Lower leg skin (tissue), 4 donors: ENCODE data around the gene CDH23. TPM values are rescaled to one million over a fixed set of nuclear protein-coding genes. Genes with fewer than 3 reads are reported as not detected.

Experiments
- DNase-seq, 2 donors: peaks; one replicate each; pipeline ENCODE4 v3.0.0-alpha.2; 2019; ENCODE audit warnings: low spot score in 2 of 2
- H3K4me3 ChIP-seq: fragments of 200-600 bp; sonication (generic); 2 replicates; pipeline ENCODE4 v1.5.1; 2017; ENCODE audit warnings: mild to moderate bottlenecking, low read depth; ENCODE audit not compliant: poor library complexity, severe bottlenecking
- POLR2A ChIP-seq, 2 donors: fragments of 450-650 bp; IDR thresholded peaks; one replicate each; pipeline ENCODE4 v1.6.1; 2016 to 2017; ENCODE audit warnings: antibody characterized with exemption in 2 of 2, mild to moderate bottlenecking in 1 of 2, moderate library complexity in 1 of 2
- WGBS, 2 donors: methylation state at CpG; one replicate each; pipeline ENCODE4 v1.1.5; 2018; 5-methylcytosine and 5-hydroxymethylcytosine counted together
- intact Hi-C: fragments of 100-400 bp; cut with DNase I; formaldehyde crosslinking; loops from one replicate; pipeline ENCODE4 v1.15.0; 2023; ENCODE audit warnings: low total_unique reads
- total RNA-seq, 4 donors: library from RNA; depleted of rRNA; stranded (reverse); fragments of >200 nt; gene quantifications; one replicate each; pipeline ENCODE4 v1.1.0, GENCODE V29; 2016
- TF ChIP-seq, protein P1 (sequence below), 3 donors: fragments of 450-650 bp; IDR thresholded peaks; one replicate each; pipeline ENCODE4 v1.5.1; 2016; ENCODE audit warnings: antibody characterized with exemption in 3 of 3, mild to moderate bottlenecking in 3 of 3, moderate library complexity in 2 of 3

The CDH23 gene
- total RNA-seq, 4 donors from 2014 or later: 1.7 to 9.2 (median 2.6) TPM

DNA sequence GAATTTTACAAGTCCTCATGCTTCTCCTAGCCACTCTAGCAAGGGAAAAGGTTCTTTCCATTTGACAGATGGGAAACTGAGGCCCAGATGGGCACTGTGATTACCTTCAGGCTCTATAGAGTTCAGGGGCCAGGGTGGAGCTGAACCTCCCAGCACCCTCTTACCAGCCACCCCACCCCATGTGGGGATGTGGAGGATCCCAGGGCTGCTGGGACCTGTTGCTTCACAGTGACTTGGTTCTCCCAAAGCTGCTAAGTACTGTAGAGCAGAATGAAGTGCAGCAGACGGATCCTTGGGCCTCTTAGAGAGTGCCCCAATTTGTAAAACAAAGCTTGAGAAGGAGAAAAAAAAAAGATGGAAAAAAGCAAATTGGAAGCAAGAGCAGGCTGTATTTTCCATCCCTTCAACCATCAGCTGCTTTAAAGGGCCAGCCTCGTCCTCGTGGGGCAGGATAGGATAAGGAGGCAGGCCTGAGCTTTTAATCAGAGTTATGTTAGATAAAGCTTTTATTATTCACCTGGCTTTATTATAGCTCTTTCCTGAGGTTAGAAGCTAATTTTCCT, 147.0 kb downstream of the CDH23 start:
- intact Hi-C loops: no loop called here
- WGBS, 2 donors: 63 to 87% methylated on average over 3 of the region's 3 CpGs

DNA sequence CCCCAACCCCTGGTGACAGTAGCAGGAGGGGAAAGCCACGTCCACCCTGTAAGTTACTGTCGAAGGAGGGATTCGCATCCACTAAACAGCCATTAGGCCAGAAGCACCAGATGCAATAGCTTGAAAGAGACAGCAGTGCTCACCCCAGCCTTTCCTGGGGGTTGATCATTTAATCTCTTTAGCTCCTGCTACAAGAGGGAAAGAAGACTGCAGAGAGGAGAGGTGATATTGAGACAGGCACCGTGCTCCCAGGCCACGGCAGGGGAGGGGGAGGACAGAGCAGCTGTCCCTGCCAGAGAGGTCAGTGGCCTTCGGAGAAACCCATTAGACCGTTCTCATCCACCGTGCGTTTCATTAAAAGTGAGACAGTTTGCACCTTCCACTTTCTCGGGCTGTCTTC, 148.3 kb downstream of the CDH23 start:
- no peak overlapping the region for H3K4me3 ChIP-seq
- no peak for DNase-seq
- intact Hi-C loops: no loop called here
- 89 to 90% methylated on average over 10 of the region's 10 CpGs for WGBS, 2 donors
- no peak for TF ChIP-seq POLR2A (IDR thresholded peaks at IDR 0.05)
- TF ChIP-seq, protein P1, sequence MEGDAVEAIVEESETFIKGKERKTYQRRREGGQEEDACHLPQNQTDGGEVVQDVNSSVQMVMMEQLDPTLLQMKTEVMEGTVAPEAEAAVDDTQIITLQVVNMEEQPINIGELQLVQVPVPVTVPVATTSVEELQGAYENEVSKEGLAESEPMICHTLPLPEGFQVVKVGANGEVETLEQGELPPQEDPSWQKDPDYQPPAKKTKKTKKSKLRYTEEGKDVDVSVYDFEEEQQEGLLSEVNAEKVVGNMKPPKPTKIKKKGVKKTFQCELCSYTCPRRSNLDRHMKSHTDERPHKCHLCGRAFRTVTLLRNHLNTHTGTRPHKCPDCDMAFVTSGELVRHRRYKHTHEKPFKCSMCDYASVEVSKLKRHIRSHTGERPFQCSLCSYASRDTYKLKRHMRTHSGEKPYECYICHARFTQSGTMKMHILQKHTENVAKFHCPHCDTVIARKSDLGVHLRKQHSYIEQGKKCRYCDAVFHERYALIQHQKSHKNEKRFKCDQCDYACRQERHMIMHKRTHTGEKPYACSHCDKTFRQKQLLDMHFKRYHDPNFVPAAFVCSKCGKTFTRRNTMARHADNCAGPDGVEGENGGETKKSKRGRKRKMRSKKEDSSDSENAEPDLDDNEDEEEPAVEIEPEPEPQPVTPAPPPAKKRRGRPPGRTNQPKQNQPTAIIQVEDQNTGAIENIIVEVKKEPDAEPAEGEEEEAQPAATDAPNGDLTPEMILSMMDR (IDR thresholded peaks at IDR 0.05): no peak

More for the DNA sequence above, 147.0 kb downstream of the CDH23 start:
- DNase-seq: no peak
- H3K4me3 ChIP-seq: no peak overlapping the region
- TF ChIP-seq POLR2A (IDR thresholded peaks at IDR 0.05): no peak
- TF ChIP-seq, protein P1 (IDR thresholded peaks at IDR 0.05): no peak

DNA sequence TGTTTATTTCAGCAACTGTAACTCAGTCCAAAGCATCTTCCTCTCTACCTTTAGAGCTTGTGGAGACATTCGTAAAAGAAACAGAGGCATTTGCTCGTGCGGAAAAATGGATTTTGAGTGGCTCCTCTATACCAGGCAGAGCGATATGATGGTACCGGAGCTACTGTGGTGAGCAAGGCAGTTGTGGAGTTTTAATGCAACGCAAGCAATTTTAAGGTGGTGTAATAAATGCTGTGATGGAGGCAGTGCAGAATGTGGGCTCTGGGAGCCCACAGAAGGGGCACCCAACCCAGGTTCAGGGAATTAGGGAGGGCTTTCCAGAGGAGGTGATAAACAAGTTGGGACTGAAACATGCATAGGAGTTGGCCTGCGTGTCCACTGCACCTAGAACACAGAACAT, 149.5 kb downstream of the CDH23 start:
- intact Hi-C loops: no loop called here
- no peak overlapping the region for H3K4me3 ChIP-seq
- DNase-seq: no peak
- 95 to 96% methylated on average over 7 of the region's 7 CpGs for WGBS, 2 donors
- TF ChIP-seq, protein P1 (IDR thresholded peaks at IDR 0.05): no peak
- TF ChIP-seq POLR2A (IDR thresholded peaks at IDR 0.05): no peak

GRCh38 chr10:71547312-71547711, 150.6 kb downstream of the CDH23 start:
- intact Hi-C loops: no loop called here
- H3K4me3 ChIP-seq: no peak overlapping the region
- no peak for DNase-seq
- WGBS, 2 donors: 87 to 92% methylated on average over 12 of the region's 12 CpGs
- TF ChIP-seq POLR2A (IDR thresholded peaks at IDR 0.05): no peak
- TF ChIP-seq, protein P1 (IDR thresholded peaks at IDR 0.05): no peak

GRCh38 chr10:71547876-71548846, 151.4 kb downstream of the CDH23 start:
- no peak overlapping the region for H3K4me3 ChIP-seq
- WGBS, 2 donors: 59 to 70% methylated on average over 20 of the region's 20 CpGs
- DNase-seq: no peak
- TF ChIP-seq, protein P1 (IDR thresholded peaks at IDR 0.05): no peak
- TF ChIP-seq POLR2A (IDR thresholded peaks at IDR 0.05): no peak
- intact Hi-C loops: no loop called here
